H1 (cell line): ENCODE measurements around the gene GON4L. TPM values are rescaled to one million over a fixed set of nuclear protein-coding genes. Genes with fewer than 3 reads are reported as not detected.
A peak's percentile ranks its signal among the peaks of the same experiment; 100 is the strongest.

Experiments used
- CTCF ChIA-PET: fragments of 300-600 bp; sonication (Branson Sonifier 250); formaldehyde crosslinking; loops from one replicate; lab custom pipeline; 2021; ENCODE audit not compliant: partially characterized antibody; lab: Charles Lee
- POLR2A ChIA-PET: fragments of 300-600 bp; sonication (Branson Sonifier 250); formaldehyde crosslinking; loops from one replicate; lab custom pipeline; 2021; ENCODE audit warnings: inconsistent platforms; ENCODE audit not compliant: partially characterized antibody; lab: Charles Lee
- DNase-seq, 2 experiments: peaks; one replicate each; pipeline versions ENCODE4 v3.0.0 to v3.0.0-alpha.2; 2010 to 2022; ENCODE audit warnings: low spot score in 2 of 2, low read depth in 1 of 2, mixed read lengths in 1 of 2
- FAIRE-seq: peaks from 2 replicates; lab custom pipeline; 2011; peaks lifted over from hg19 to GRCh38; lab: Jason Lieb, UNC
- H2AFZ ChIP-seq: 2 replicates; pipeline ENCODE4 v1.8.1; 2012; ENCODE audit warnings: low read length, inconsistent platforms
- H2AK5ac ChIP-seq: 2 replicates; pipeline ENCODE4 v1.6.1; 2013; ENCODE audit warnings: low read depth, low read length
- H2BK120ac ChIP-seq: replicated peaks from 2 replicates; pipeline ENCODE3; 2013; ENCODE audit warnings: low read depth, low read length, inconsistent platforms
- H2BK12ac ChIP-seq: 2 replicates; pipeline ENCODE4 v1.6.1; 2013; ENCODE audit warnings: low read depth, low read length
- H2BK15ac ChIP-seq: 2 replicates; pipeline ENCODE4 v1.6.1; 2013; ENCODE audit warnings: low read length
- H2BK20ac ChIP-seq: 2 replicates; pipeline ENCODE4 v1.6.1; 2013; ENCODE audit warnings: low read length
- H2BK5ac ChIP-seq: 2 replicates; pipeline ENCODE4 v1.6.1; 2013; ENCODE audit warnings: low read depth, low read length
- H3K14ac ChIP-seq: 2 replicates; pipeline ENCODE4 v1.6.1; 2013; ENCODE audit warnings: inconsistent platforms; ENCODE audit not compliant: insufficient read length
- H3K18ac ChIP-seq: 2 replicates; pipeline ENCODE4 v1.6.1; 2013; ENCODE audit warnings: low read length; ENCODE audit errors: extremely low read depth
- H3K23ac ChIP-seq: 2 replicates; pipeline ENCODE4 v1.6.1; 2013; ENCODE audit warnings: inconsistent platforms; ENCODE audit not compliant: insufficient read length
- H3K23me2 ChIP-seq: 2 replicates; pipeline ENCODE4 v1.6.1; 2013; ENCODE audit warnings: low read depth, low read length
- H3K27ac ChIP-seq: 2 replicates; pipeline ENCODE4 v1.6.1; 2011; ENCODE audit warnings: low read depth, low read length, inconsistent platforms
- H3K27me3 ChIP-seq, 4 experiments: replicated peaks in 1 of 4; 1 replicate in 1 of 4; 2 replicates in 3 of 4; pipeline versions ENCODE4 v1.6.1 to v1.8.1; 2011 to 2013; ENCODE audit warnings: low read length in 3 of 4, mild to moderate bottlenecking in 3 of 4, inconsistent platforms in 2 of 4, mixed read lengths in 2 of 4, moderate library complexity in 1 of 4; ENCODE audit not compliant: control insufficient read depth in 3 of 4, insufficient read depth in 3 of 4; ENCODE audit errors: extremely low read depth in 1 of 4
- H3K36me3 ChIP-seq, 4 experiments: 2 replicates each; pipeline versions ENCODE4 v1.6.1 to v1.8.1; 2011 to 2013; ENCODE audit warnings: mild to moderate bottlenecking in 4 of 4, low read length in 3 of 4, moderate library complexity in 2 of 4, control low read depth in 1 of 4, inconsistent platforms in 1 of 4; ENCODE audit not compliant: insufficient read depth in 4 of 4, control insufficient read depth in 2 of 4
- H3K4ac ChIP-seq: replicated peaks from 2 replicates; pipeline ENCODE3; 2013; ENCODE audit warnings: low read length, low read depth, mixed read lengths, inconsistent platforms; ENCODE audit not compliant: insufficient read length
- H3K4me1 ChIP-seq, 4 experiments: replicated peaks in 1 of 4; 1 replicate in 1 of 4; 2 replicates in 3 of 4; pipeline versions ENCODE4 v1.6.1 to v1.8.1; 2011 to 2013; ENCODE audit warnings: low read length in 3 of 4, inconsistent platforms in 2 of 4, mixed read lengths in 1 of 4; ENCODE audit not compliant: insufficient read depth in 4 of 4, control insufficient read depth in 3 of 4
- H3K4me2 ChIP-seq, 2 experiments: 2 replicates each; pipeline versions ENCODE4 v1.6.1 to v1.8.1; 2011 to 2013; ENCODE audit warnings: low read depth in 2 of 2, low read length in 2 of 2, control low read depth in 1 of 2, inconsistent platforms in 1 of 2, mild to moderate bottlenecking in 1 of 2; ENCODE audit not compliant: insufficient read depth in 1 of 2
- H3K4me3 ChIP-seq, 4 experiments: fragments of 200-600, 300-600 bp in 1 of 4; sonication (generic), shearing (Covaris generic), sonication (Bioruptor Twin) in 1 of 4; 2 replicates each; pipeline versions ENCODE4 v1.5.1 to v1.8.1; 2011 to 2016; ENCODE audit warnings: low read length in 4 of 4, low read depth in 3 of 4, control low read depth in 2 of 4, inconsistent platforms in 2 of 4, mild to moderate bottlenecking in 2 of 4, mixed read lengths in 1 of 4, moderate library complexity in 1 of 4; ENCODE audit not compliant: insufficient read depth in 2 of 4; ENCODE audit errors: extremely low read depth in 1 of 4
- H3K56ac ChIP-seq: replicated peaks from 2 replicates; pipeline ENCODE3; 2013; ENCODE audit warnings: low read depth, mild to moderate bottlenecking, mixed read lengths, low read length, inconsistent platforms; ENCODE audit not compliant: insufficient read length
- H3K79me1 ChIP-seq: 2 replicates; pipeline ENCODE4 v1.6.1; 2013; ENCODE audit warnings: low read depth, low read length, control low read depth
- H3K79me2 ChIP-seq, 2 experiments: 2 replicates each; pipeline versions ENCODE4 v1.6.1 to v1.8.1; 2012 to 2013; ENCODE audit warnings: low read length in 2 of 2, mild to moderate bottlenecking in 2 of 2, inconsistent platforms in 1 of 2; ENCODE audit not compliant: insufficient read depth in 2 of 2, control insufficient read depth in 1 of 2
- H3K9ac ChIP-seq, 4 experiments: replicated peaks in 1 of 4; 1 replicate in 1 of 4; 2 replicates in 3 of 4; pipeline versions ENCODE4 v1.6.1 to v1.8.1; 2011 to 2013; ENCODE audit warnings: low read depth in 3 of 4, low read length in 3 of 4, control low read depth in 2 of 4, mild to moderate bottlenecking in 2 of 4, moderate library complexity in 2 of 4, inconsistent platforms in 1 of 4; ENCODE audit errors: extremely low read depth in 1 of 4
- H3K9me3 ChIP-seq, 2 experiments: 2 replicates each; pipeline versions ENCODE4 v1.6.1 to v1.8.1; 2012 to 2013; ENCODE audit warnings: mild to moderate bottlenecking in 2 of 2, moderate library complexity in 2 of 2, control low read depth in 1 of 2, inconsistent platforms in 1 of 2, low read depth in 1 of 2, low read length in 1 of 2, mixed read lengths in 1 of 2; ENCODE audit not compliant: insufficient read depth in 2 of 2
- H4K20me1 ChIP-seq, 2 experiments: replicated peaks in 1 of 2; 2 replicates each; pipeline versions ENCODE3 to v1.8.1; 2011 to 2013; ENCODE audit warnings: inconsistent platforms in 2 of 2, low read length in 2 of 2, mild to moderate bottlenecking in 1 of 2; ENCODE audit not compliant: insufficient read depth in 2 of 2, control insufficient read depth in 1 of 2
- H4K5ac ChIP-seq: 2 replicates; pipeline ENCODE4 v1.6.1; 2013; ENCODE audit warnings: low read length, low read depth, mixed read lengths, inconsistent platforms; ENCODE audit not compliant: insufficient read length
- H4K8ac ChIP-seq: 2 replicates; pipeline ENCODE4 v1.8.0; 2013; ENCODE audit warnings: mild to moderate bottlenecking, moderate library complexity, low read length, inconsistent platforms; ENCODE audit not compliant: insufficient read depth; ENCODE audit errors: extremely low read depth
- H4K91ac ChIP-seq: replicated peaks from 2 replicates; pipeline ENCODE3; 2013; ENCODE audit warnings: low read length, mixed read lengths, inconsistent platforms; ENCODE audit not compliant: insufficient read length
- ASH2L ChIP-seq: fragments of 200-600, 300-600 bp; sonication (generic); IDR thresholded peaks from one replicate; pipeline ENCODE4 v1.7.1; 2017; ENCODE audit warnings: low read length
- BCL11A ChIP-seq, 2 experiments: IDR thresholded peaks; one replicate each; pipeline ENCODE4 v1.6.1; 2011; ENCODE audit warnings: low read depth in 2 of 2, low read length in 2 of 2, mild to moderate bottlenecking in 2 of 2
- GABPA ChIP-seq: IDR thresholded peaks from 2 replicates; pipeline ENCODE4 v1.6.1; 2011; ENCODE audit warnings: mild to moderate bottlenecking, low read length, moderate library complexity, borderline replicate concordance; ENCODE audit not compliant: insufficient read depth
- KDM1A ChIP-seq: fragments of 200-600, 300-600 bp; sonication (generic); IDR thresholded peaks from 2 replicates; pipeline ENCODE4 v1.7.1; 2016; ENCODE audit warnings: mild to moderate bottlenecking, low read length, borderline replicate concordance
- WGBS, 2 experiments: shearing (Covaris generic) in 1 of 2; methylation state at CpG; one replicate each; pipeline versions ENCODE4 v1.1.6 to v1.1.7; 2013 to 2015; ENCODE audit warnings: low lambda C conversion rate in 2 of 2, mixed read lengths in 2 of 2, inconsistent platforms in 1 of 2, low coverage in 1 of 2, missing lambda C conversion rate in 1 of 2; ENCODE audit not compliant: insufficient replicate concordance in 2 of 2, insufficient coverage in 1 of 2, insufficient read length in 1 of 2; ENCODE audit errors: extremely low coverage in 1 of 2, missing lambda C conversion rate in 1 of 2; 5-methylcytosine and 5-hydroxymethylcytosine counted together
- polyA plus RNA-seq, 7 experiments: library from polyadenylated mRNA; depleted of rRNA in 3 of 7; stranded (reverse) in 5 of 7; unstranded in 2 of 7; fragments of >200 nt in 5 of 7; fragments of 200-250 nt in 2 of 7; gene quantifications; 1 replicate in 5 of 7; 2 replicates in 1 of 7; 4 replicates in 1 of 7; pipeline versions ENCODE4 v1.2.1 to v1.2.3, GENCODE V29; 2011 to 2013; ENCODE audit warnings: missing spikeins in 2 of 7, mixed read lengths in 2 of 7
- total RNA-seq: library from RNA; stranded (reverse); fragmentation: NEBNext Ultra II Directional; extraction: Animal tissue kit (Norgen Biotek cat#: 25700); gene quantifications from 2 replicates; pipeline ENCODE4 v1.2.1, GENCODE V29; 2021

GON4L gene
- total and polyA plus RNA-seq, 2 of the 8 experiments (the other 6 are each of a cell fraction or from before 2014, with no cell fraction given): 26.2 to 52.1 TPM

DNA sequence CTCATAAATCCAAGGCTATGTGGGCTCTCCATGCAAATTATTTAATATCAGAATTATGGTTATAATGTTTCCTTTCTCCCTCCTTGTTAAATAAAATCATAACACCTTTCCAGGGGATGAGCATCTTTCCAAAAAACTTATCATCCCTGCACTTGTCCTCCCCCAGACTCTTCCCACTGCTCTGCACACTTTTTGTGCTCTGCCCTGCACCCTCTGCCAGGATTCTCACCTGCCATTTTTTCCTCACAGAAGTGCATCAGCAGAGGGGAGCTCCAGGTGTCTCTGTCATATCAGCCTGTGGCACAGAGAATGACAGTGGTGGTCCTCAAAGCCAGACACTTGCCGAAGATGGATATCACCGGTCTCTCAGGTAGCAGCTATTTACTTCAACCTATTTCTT, 23.2 kb upstream of the GON4L start:
- Histone ChIP-seq H3K27ac (no peak overlapping the region), H4K20me1 (no peaks in the 10 kb centered on the region), H3K9me3 (no peaks in the 10 kb centered on the region), H3K56ac (no peak overlapping the region), H3K18ac (no peak overlapping the region), H2AK5ac (no peak overlapping the region), H3K4me1 (0 out of 7 replicates have a peak, but pooled peaks cover 0 to 3% (median 0%) of the 10 kb centered on the region in 4 experiments), H3K4ac (no peak overlapping the region), H3K14ac (no peak overlapping the region), H2BK20ac (no peak overlapping the region), H3K79me1 (no peaks in the 10 kb centered on the region), H2BK15ac (no peak overlapping the region), H3K27me3 (no peaks in the 10 kb centered on the region), H3K23ac (no peak overlapping the region), H2BK12ac (no peak overlapping the region), H2BK5ac (no peak overlapping the region), H2AFZ (no peak overlapping the region), H4K8ac (no peak overlapping the region), H4K91ac (no peak overlapping the region), H3K36me3 (no peaks in the 10 kb centered on the region), H4K5ac (no peak overlapping the region), H3K4me3 (no peak overlapping the region), H2BK120ac (no peak overlapping the region), H3K9ac (peak overlapping the region in 1 of 4 experiments; percentile 8; a peak in 1 of 7 replicates), H3K79me2 (no peaks in the 10 kb centered on the region), H3K23me2 (no peaks in the 10 kb centered on the region), H3K4me2 (no peak overlapping the region)
- POLR2A ChIA-PET: no interaction called here
- FAIRE-seq (no peak), DNase-seq (no peak)
- WGBS, 2 experiments: 89% methylated on average over 2 of the region's 2 CpGs; no CpG with 5 or more reads in 1 of the 2 experiments
- CTCF ChIA-PET: interaction anchor here (0.6 to 0.8 kb wide), 2 partner anchors 17 to 18 kb away, joined by 3 to 4 read pairs; no protein-coding TSS in a partner anchor
- TF ChIP-seq BCL11A (IDR thresholded peaks at IDR 0.05; ENCODE audit: low read depth in 2 of 2, low read length in 2 of 2) (no peak), KDM1A (no peak), GABPA (no peak), ASH2L (no peak)
